GM18526 (cell line): ENCODE measurements around the gene MTG2.

Source experiments
- POLR2A ChIP-seq: IDR thresholded peaks from 3 replicates; pipeline ENCODE4 v1.6.1; 2011; ENCODE audit not compliant: insufficient read length; ENCODE audit errors: extremely low read depth

MTG2 gene

DNA sequence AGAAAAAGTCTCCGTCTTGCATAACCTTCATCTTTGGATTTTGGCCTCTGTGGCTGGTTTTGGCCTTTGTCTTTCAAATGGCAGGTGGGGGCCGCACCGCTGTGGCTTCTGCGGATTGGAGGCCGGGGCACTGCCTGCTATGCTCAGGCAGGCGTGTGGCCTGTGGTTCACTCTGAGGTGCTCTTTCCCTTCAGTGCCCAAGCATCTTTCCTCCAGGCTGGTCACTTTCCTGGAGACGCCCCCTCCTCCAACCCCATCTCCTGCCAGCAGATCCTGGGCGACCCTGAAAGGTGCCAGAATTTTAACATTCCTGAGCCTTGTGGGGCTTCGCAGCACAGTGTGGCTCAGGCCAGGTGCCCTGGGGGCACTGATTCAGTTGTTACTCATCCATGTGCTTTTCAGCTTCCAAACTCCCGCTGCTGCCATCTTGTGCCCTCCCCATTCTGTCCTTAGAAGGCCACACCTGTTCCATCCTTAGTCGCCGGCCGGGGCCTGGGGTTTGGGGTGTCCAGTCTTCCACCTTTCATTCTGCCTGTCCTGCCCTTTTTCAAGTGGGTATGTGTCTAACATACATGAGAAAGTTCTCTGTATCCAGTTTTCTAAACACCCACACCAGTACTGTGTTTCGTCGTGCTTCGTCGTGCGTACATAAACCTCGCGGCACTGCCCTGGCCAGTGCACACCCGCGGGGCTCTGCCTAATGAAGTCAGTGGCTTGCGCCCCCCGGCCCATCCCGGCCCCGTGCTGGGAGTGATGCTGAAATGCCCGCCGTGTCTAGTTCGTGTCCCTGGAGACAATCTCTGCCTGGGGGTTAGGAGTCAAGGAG lies 27.2 kb upstream of the MTG2 start:
- TF ChIP-seq POLR2A = no peak

DNA sequence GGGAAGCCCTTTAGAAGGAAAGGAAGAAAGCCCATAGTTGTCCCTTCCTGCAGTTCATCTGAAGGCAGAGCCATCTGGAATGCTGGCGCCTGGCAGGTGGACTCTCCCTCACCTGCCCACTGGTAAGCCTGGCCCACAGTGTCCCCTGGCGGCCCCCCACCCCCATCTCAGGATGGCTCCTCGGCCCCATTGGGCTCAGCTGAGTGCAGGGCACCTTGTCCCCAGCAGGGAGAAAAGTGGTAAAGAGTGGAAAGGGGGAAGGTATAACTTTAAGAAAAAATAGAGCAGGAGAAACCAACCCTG lies 26.6 kb upstream of the MTG2 start:
- TF ChIP-seq POLR2A = no peak

DNA sequence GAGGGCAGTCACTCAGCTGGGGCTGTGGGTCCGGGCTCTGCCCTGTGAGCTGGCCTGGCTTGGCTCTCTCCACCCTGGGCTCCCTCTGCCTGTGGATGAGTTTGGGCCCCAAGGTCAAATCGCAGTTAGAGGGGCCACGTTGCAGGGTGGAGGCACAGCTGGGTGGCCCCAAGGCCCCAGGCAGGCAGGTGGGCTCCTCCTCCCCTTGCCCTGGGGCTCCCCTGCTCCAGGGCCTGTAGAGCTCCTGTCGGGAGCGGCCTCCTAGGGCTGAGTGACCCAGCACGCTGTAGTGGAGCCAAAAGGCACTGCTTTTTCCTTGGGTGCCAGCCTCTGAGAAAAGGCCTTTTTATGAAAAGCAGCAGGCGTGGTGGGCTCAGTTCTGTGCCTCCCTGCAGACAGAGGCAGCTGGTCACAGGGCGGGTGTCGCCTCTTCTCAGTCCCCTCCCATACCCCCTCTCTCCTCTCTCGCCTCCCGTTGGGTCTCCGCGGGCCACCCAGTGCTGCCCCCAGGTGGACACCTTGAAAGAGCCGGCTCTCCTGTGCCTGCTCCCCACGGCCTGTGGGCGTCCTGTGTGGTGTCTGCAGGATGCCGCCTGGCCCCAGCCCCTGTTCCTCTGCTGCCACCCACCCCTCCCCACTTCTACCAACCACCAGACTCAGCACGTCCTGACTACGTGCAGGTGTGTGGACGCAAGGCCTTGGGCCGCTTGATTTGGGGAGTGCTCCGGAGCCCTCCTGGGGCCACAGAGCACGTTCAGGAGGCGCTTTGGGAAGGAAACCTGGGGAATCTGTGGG lies 26.0 kb upstream of the MTG2 start:
- no peak for TF ChIP-seq POLR2A

DNA sequence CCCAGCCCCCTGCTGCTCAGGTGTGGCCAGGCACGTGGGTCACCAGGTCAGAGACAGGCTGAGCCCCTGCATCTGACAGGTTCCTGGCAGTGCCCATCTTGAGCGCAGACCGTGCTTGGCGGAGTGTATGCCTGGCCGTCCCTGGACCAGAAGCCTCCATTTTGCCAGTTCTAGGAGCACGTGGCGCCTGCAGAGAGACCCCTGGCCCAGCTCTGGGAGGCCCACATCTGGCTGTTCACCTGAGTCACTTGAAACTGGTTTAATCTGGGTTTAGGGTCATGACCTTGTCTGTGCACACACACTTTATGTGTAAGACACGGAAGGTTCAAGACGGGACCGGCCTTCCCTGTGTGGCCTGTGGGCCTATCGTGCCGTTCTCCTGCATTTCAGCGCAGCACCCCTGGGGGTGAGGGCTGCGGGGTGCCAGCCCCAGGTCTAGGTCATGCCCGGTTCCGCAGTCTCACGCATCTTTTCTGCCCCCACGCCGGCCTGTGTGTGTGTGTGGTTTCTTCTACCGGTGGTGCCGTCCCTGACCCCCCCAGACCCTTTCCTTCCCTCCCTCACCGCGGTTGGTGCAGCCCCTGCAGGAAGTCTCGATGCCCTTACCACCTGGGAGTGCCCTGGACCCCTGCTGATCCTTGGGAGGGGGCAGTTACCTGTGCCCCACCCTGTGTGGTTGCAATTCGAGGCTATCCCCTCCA lies 25.3 kb upstream of the MTG2 start:
- no peak for TF ChIP-seq POLR2A

DNA sequence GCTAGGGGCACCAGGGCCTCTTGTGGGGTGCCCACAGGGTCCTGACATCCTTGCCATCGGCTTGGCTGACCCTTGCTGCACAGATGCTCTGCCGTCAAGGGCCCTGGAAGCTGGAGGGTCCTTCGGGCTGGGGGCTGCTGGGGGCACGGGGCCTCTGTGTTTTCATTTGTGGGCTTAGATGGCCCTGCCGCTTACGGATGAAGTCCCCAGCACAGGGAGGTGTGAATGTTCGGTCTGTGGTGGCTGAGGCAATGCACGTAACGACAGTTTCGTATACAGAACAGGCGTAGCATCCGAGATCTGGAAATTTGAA lies 24.8 kb upstream of the MTG2 start:
- no peak for TF ChIP-seq POLR2A

DNA sequence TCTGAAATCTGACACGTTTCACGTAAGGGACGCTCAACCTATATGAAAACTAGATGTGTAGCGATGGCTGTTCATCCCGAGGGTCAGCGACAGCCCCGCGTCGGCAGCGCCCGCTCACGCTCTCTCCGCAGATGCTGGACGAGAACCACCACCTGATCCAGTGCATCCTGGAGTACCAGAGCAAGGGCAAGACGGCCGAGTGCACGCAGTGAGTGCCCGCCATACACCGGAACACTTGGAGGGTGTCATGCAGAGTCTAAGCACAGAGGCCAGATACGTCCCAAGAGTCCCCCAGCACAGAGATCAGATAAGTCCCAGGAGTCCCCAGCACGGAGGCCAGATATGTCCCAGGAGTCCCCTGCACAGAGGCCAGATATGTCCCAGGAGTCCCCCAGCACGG lies 24.3 kb upstream of the MTG2 start:
- TF ChIP-seq POLR2A = no peak

DNA sequence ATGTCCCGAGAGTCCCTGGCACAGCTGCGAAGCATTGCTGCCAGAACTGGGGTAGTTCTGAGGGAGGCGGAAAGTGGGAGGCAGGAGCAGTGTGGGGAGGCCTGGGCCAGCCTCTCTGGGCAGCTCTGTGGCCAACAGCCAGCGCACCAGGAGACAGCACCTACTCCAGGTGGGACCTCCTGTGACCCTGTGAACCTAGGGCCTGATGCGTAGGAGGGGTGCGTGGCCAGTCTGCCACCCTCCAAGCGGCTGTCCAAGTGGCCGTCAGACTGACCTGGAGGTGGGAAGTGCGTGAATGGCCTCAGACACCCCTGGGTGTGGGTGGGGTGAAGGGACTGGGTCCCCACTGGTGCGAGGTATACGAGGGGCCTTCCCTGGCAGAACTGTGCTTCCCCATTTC lies 23.8 kb upstream of the MTG2 start:
- no peak for TF ChIP-seq POLR2A

DNA sequence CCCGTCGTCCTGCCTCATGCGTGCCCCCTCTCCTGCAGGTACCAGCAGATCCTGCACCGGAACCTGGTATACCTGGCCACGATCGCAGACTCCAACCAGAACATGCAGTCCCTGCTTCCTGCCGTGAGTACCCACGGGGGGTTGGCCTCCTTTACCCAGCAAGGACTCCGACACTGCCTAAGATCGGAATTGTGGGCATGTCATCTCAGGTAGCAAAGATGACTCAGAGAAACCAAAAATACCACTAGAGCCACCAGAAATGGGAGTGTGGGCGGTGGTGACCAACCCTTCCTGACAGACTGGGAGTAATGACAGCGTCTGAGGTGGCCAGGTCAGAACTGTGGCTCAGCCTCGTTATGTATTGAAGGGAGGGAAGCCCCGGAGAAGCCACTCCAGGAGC lies 23.0 kb upstream of the MTG2 start:
- TF ChIP-seq POLR2A = no peak

DNA sequence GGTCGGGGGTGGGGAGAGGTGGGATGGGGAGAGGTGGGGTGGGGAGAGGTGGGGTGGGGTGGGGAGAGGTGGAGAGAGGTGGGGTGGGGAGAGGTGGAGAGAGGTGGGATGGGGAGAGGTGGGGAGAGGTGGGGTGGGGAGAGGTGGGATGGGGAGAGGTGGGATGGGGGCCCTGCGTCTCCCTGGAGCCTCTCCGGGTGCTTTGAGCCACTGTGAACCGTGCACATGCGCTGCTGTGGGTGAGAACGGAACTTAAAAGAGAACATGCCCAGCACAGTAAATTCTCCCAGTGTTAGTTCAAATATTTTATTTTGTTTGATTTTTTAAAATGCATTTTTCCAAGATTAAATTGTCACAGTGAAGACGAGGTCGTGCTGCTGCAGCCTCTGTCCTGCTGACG lies 22.6 kb upstream of the MTG2 start:
- no peak for TF ChIP-seq POLR2A

DNA sequence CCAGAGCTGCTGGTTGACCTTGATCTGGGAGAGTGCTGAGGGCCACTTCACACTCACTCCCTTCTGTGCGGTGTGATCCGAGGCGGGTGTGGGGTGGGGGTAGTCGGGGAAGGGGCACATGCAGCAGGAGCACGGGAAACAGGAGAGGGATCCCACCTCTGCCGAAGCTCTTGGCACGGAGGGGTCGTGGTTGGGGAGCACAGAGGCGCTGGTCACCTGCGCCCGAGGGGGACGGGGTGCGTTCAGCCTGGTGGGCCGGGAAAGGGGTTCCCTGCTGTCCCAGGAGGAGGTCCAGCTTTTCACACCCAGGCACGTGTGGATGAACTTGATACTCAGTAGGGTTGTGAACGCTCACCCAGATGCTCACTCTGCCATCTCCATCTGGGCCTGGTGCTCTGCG lies 22.0 kb upstream of the MTG2 start:
- no peak for TF ChIP-seq POLR2A

DNA sequence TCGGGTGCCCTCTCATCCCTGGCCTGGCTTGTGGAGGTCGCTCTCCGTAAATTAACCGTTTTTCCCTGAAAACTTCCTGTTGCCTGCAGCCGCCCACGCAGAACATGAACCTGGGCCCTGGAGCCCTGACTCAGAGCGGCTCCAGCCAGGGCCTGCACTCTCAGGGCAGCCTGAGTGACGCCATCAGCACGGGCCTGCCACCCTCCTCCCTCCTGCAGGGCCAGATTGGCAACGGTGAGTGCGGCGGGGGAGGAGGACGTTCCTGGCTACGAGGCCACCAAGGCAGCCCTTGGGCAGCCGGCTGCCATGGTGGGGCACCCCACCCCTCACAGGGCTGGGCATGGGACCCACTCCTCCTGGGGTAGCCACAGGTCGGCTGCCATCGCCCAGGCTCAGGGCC lies 21.5 kb upstream of the MTG2 start:
- TF ChIP-seq POLR2A = no peak

DNA sequence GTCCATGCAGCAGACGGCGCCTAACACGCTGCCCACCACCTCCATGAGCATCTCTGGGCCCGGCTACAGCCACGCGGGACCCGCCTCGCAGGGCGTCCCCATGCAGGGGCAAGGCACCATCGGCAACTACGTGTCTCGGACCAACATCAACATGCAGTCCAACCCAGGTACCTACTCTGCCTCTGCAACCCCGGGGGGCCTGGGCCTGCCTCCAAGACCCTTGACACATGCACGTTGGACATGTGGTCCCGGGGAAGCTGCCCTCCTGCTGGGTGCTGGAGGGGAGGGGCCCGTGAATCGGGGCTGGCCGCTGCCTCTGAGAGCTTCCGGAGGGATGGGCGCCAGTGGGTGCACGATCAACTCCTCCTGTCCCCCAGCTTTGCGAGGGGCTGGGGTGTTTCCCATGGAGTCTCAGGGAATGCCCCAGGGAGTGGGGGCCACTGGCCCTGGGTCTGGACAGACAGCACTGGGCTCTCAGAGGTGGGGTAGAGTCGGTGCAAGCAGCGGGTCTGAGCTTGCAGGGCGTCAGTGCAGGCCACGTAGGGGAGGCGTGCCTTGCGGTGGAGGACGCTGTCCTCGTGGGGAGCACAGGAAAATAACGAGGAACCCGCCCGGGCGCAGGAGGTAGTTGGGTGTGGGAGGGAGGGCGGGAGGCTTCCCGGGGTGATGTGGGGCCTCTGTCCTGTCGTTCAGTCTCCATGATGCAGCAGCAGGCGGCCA lies 19.9 kb upstream of the MTG2 start:
- no peak for TF ChIP-seq POLR2A

DNA sequence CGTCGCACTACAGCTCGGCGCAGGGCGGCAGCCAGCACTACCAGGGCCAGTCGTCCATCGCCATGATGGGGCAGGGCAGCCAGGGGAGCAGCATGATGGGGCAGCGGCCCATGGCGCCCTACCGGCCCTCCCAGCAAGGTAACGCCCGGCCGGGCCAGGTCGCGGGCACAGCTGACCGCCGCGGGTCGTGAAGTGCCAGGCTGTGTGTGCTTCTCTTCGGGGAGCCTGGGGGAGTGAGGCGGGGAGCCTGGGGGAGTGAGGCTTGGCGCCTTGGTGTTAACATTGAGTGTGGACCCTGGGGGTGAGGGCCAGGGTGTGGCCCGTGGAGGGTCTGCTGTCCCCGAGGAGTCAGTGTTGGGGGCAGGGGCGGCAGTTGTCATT lies 19.4 kb upstream of the MTG2 start:
- no peak for TF ChIP-seq POLR2A

DNA sequence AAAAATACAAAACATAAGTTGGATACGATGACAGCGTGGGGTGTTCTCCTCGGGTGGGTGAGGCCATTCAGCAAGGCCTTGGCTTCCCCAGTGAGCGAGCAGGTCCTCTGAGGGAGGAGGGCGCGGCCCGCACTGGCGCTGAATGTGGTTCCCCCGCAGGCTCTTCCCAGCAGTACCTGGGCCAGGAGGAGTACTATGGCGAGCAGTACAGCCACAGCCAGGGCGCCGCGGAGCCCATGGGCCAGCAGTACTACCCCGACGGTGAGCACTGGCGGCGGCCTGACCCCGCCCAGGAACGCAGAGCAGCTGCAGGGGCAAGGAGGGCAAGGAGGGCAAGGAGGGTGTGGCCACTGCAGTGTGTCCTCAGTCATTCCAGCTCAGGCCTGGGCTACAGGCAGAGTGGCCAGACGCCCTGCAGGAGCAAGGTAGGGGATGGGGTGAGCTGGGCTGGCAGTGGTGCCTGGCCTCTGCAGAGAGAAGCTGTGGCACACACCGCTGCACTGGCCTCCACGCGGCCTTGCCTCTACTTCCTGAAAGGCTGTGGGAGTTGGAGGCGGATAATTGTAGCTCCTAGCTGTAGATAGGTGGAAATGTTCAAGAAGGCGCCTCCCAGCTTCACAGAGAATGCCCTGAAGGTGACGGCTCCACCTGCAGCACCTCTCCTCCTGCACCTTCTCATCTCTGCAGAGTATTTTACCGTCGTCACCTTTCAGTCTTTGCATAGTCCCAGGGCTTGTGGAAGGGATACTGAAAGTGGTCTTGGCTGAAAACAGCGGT lies 18.7 kb upstream of the MTG2 start:
- no peak for TF ChIP-seq POLR2A
